GM23248 (cell line): ENCODE results near the gene USP22.

Experiments
- EZH2 ChIP-seq: fragments of 200-600 bp; sonication (generic); IDR thresholded peaks from 2 replicates; pipeline ENCODE4 v1.6.1; 2018; ENCODE audit warnings: antibody characterized with exemption, mild to moderate bottlenecking; ENCODE audit not compliant: insufficient read depth, poor library complexity, severe bottlenecking
- EZH2phosphoT487 ChIP-seq: fragments of 200-600 bp; sonication (generic); IDR thresholded peaks from 2 replicates; pipeline ENCODE4 v1.6.1; 2018; ENCODE audit warnings: antibody characterized with exemption, moderate library complexity, mild to moderate bottlenecking, low read depth; ENCODE audit not compliant: insufficient read depth

DNA sequence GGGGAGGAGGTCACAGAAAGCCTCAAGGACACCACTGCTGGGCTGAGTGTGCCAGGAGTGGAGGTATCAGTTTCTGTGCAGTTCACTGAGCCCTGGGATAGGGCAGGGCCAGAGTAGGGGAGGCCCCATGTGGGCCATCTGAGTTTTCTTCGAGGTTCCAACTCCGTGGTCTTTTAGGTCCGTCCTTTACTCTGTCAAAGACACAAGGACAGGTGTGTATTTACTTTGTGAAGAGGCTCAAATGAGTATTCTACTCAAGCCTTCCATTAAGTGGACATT is 59.5 kb downstream of the USP22 start:
- TF ChIP-seq EZH2phosphoT487 = no peak
- no peak for TF ChIP-seq EZH2
